Nephron progenitor cell (in vitro differentiated cells): ENCODE measurements around the gene KSR1.

Source experiments
- DNase-seq: peaks from one replicate; pipeline ENCODE4 v3.0.0; 2021
- H3K27ac Mint-ChIP-seq: 2 replicates; pipeline ENCODE4 v1.8.0; 2021; ENCODE audit warnings: mild to moderate bottlenecking, moderate library complexity, mixed read lengths
- H3K27me3 Mint-ChIP-seq: 2 replicates; pipeline ENCODE4 v1.8.0; 2021; ENCODE audit warnings: mild to moderate bottlenecking, low read depth, mixed read lengths; ENCODE audit not compliant: poor library complexity
- H3K36me3 Mint-ChIP-seq: 2 replicates; pipeline ENCODE4 v1.8.0; 2021; ENCODE audit warnings: low read depth, mixed read lengths
- H3K4me1 Mint-ChIP-seq: 2 replicates; pipeline ENCODE4 v1.8.0; 2021; ENCODE audit warnings: mixed read lengths
- H3K4me3 Mint-ChIP-seq: 2 replicates; pipeline ENCODE4 v1.8.0; 2021; ENCODE audit warnings: mild to moderate bottlenecking, moderate library complexity, mixed read lengths
- H3K9me3 Mint-ChIP-seq: 2 replicates; pipeline ENCODE4 v1.8.0; 2021; ENCODE audit warnings: mild to moderate bottlenecking, moderate library complexity, mixed read lengths
- TF ChIP-seq, protein P1 (sequence below): fragments of 200-600 bp; sonication (generic); IDR thresholded peaks from 2 replicates; pipeline ENCODE4 v1.5.0; 2021; ENCODE audit warnings: antibody characterized with exemption

The KSR1 gene

GRCh38 chr17:27579304-27579703 lies 123.1 kb downstream of the KSR1 start:
- H3K27ac Mint-ChIP-seq, result peak overlapping the region; percentile 26
- H3K4me3 Mint-ChIP-seq, result no peak overlapping the region
- TF ChIP-seq, protein P1, sequence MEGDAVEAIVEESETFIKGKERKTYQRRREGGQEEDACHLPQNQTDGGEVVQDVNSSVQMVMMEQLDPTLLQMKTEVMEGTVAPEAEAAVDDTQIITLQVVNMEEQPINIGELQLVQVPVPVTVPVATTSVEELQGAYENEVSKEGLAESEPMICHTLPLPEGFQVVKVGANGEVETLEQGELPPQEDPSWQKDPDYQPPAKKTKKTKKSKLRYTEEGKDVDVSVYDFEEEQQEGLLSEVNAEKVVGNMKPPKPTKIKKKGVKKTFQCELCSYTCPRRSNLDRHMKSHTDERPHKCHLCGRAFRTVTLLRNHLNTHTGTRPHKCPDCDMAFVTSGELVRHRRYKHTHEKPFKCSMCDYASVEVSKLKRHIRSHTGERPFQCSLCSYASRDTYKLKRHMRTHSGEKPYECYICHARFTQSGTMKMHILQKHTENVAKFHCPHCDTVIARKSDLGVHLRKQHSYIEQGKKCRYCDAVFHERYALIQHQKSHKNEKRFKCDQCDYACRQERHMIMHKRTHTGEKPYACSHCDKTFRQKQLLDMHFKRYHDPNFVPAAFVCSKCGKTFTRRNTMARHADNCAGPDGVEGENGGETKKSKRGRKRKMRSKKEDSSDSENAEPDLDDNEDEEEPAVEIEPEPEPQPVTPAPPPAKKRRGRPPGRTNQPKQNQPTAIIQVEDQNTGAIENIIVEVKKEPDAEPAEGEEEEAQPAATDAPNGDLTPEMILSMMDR, result no peak
- DNase-seq, result no peak
- peaks cover 4% of the 10 kb centered on the region for H3K27me3 Mint-ChIP-seq
- H3K36me3 Mint-ChIP-seq, result no peaks in the 10 kb centered on the region
- no peaks in the 10 kb centered on the region for H3K9me3 Mint-ChIP-seq
- peaks cover 46% of the 10 kb centered on the region for H3K4me1 Mint-ChIP-seq

DNA sequence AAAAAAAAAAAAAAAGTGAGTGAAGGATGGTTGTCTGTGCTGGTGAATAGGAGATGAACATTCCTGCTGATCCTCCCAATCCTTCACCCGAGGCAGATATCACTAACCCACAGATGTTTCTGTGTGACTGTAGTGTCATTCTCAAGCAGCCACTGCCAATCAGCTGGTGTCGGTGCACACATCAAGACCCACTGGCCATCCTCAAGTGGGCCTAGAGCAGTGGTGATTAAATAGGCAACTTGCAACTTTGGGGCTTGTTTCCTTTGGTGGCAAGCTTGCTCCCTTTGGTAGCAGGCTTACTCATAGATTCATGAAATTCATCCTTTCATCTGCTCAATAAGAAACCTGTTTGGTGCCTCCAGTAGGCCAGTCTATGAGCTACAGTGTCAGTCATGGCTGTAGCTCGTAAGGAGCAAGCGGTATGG lies 123.7 kb downstream of the KSR1 start:
- H3K4me1 Mint-ChIP-seq, result peaks cover 40% of the 10 kb centered on the region
- no peak for DNase-seq

GRCh38 chr17:27581016-27581415 lies 124.8 kb downstream of the KSR1 start:
- TF ChIP-seq, protein P1, result no peak
- Mint-ChIP-seq H3K36me3 (no peaks in the 10 kb centered on the region), H3K9me3 (no peaks in the 10 kb centered on the region), H3K4me3 (no peak overlapping the region), H3K27me3 (no peaks in the 10 kb centered on the region), H3K4me1 (peaks cover 32% of the 10 kb centered on the region), H3K27ac (no peak overlapping the region)
- no peak for DNase-seq

More for the DNA sequence above, 123.7 kb downstream of the KSR1 start:
- Mint-ChIP-seq H3K36me3 (no peaks in the 10 kb centered on the region), H3K9me3 (no peaks in the 10 kb centered on the region), H3K27ac (no peak overlapping the region), H3K27me3 (peaks cover 4% of the 10 kb centered on the region), H3K4me3 (no peak overlapping the region)
- TF ChIP-seq, protein P1, result no peak

DNA sequence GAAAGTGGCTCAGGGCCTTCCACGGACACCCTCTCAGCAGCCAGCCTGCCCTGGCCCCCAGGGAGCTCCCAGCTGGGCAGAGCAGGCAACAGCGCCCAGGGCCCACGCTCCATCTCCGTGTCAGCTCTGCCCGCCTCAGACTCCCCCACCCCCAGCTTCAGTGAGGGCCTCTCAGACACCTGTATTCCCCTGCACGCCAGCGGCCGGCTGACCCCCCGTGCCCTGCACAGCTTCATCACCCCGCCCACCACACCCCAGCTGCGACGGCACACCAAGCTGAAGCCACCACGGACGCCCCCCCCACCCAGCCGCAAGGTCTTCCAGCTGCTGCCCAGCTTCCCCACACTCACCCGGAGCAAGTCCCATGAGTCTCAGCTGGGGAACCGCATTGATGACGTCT lies 126.4 kb downstream of the KSR1 start:
- no peak overlapping the region for H3K27ac Mint-ChIP-seq
- H3K4me3 Mint-ChIP-seq, result no peak overlapping the region
- TF ChIP-seq, protein P1, result no peak
- H3K36me3 Mint-ChIP-seq, result no peaks in the 10 kb centered on the region
- no peak for DNase-seq
- peaks cover 23% of the 10 kb centered on the region for H3K4me1 Mint-ChIP-seq
- H3K9me3 Mint-ChIP-seq, result no peaks in the 10 kb centered on the region
- H3K27me3 Mint-ChIP-seq, result no peaks in the 10 kb centered on the region

DNA sequence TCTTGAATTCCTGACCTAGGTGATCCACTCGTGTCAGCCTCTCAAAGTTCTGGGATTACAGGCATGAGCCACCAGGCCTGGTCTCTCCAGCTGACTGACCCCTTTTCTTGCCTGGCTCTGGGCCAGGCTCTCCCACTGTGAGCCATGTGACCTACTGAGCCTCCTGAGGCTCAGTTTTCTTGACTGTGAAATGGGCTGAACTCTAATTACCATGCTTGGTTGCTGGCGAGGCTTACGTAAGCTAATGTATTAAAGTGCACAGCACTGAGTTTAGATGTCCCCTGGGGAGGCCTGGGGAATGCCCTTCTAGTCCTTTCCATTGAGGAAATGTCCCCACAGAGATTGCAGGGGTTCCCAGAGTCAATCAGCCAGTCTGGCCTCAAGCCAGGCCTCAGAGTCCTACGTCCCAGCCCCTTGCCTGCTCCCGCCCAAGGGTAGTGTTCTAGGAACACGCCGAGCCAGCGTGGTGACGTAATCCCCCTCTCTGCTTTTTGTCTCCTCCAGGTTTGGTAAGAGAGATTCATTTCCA lies 129.0 kb downstream of the KSR1 start:
- Mint-ChIP-seq H3K36me3 (no peaks in the 10 kb centered on the region), H3K4me3 (no peak overlapping the region), H3K4me1 (peaks cover 16% of the 10 kb centered on the region), H3K27ac (peak overlapping the region; percentile 35), H3K9me3 (no peaks in the 10 kb centered on the region), H3K27me3 (no peaks in the 10 kb centered on the region)
- TF ChIP-seq, protein P1, result no peak
- DNase-seq, result no peak

DNA sequence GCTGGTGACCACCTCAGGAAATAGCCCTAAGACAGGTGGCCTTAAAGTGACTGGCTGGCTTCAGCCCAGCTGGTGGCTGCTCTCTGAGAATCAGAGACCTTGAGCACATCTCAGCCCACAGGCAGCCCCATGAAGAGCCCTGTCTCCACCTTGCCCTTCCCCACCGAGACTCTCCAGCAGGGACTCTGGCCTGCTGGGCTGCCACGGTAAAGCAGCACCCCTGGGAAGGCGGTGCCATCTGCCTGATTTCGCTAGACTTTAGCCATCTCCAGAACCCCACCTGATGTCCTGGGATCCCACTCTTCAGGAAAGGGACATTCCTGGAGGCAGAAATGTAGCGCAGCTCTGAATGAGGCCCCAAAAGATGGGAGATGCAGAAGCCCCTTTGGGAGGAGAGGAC lies 129.5 kb downstream of the KSR1 start:
- H3K36me3 Mint-ChIP-seq, result no peaks in the 10 kb centered on the region
- peaks cover 16% of the 10 kb centered on the region for H3K4me1 Mint-ChIP-seq
- no peak overlapping the region for H3K4me3 Mint-ChIP-seq
- no peaks in the 10 kb centered on the region for H3K9me3 Mint-ChIP-seq
- TF ChIP-seq, protein P1, result no peak
- DNase-seq, result no peak
- H3K27ac Mint-ChIP-seq, result peak overlapping the region; percentile 35
- no peaks in the 10 kb centered on the region for H3K27me3 Mint-ChIP-seq
